Esophagus squamous epithelium (tissue), 5 donors: Measurements from ENCODE around the gene PIK3R5. TPM values are rescaled to one million over a fixed set of nuclear protein-coding genes. Genes with fewer than 3 reads are reported as not detected.

Experiments used
- DNase-seq: peaks from one replicate; lab custom pipeline; 2025; lab: John Stamatoyannopoulos, UW
- H3K27ac ChIP-seq, 4 donors: fragments of 200-600 bp; sonication (generic); one replicate each; pipeline ENCODE4 v1.5.1; 2016 to 2019; ENCODE audit warnings: mild to moderate bottlenecking in 1 of 4
- H3K27me3 ChIP-seq, 4 donors: fragments of 200-600 bp; sonication (generic); 1 replicate in 3 of 4; 2 replicates in 1 of 4; pipeline versions ENCODE4 v1.5.1 to v1.6.0; 2017 to 2021; ENCODE audit warnings: antibody characterized with exemption in 1 of 4
- H3K36me3 ChIP-seq, 3 donors: fragments of 200-600 bp; sonication (generic); one replicate each; pipeline ENCODE4 v1.5.1; 2016 to 2019
- H3K4me1 ChIP-seq, 3 donors: fragments of 200-600 bp; sonication (generic); one replicate each; pipeline ENCODE4 v1.5.1; 2017 to 2019
- H3K4me3 ChIP-seq, 4 donors: fragments of 200-600 bp; sonication (generic); 1 replicate in 3 of 4; 2 replicates in 1 of 4; pipeline ENCODE4 v1.5.1; 2016 to 2019; ENCODE audit warnings: mild to moderate bottlenecking in 2 of 4, moderate library complexity in 1 of 4
- H3K9me3 ChIP-seq, 3 donors: fragments of 200-600 bp; sonication (generic); one replicate each; pipeline ENCODE4 v1.5.1; 2016 to 2019
- POLR2A ChIP-seq, 4 donors: fragments of 450-650 bp; IDR thresholded peaks; one replicate each; pipeline ENCODE4 v1.6.1; 2017; ENCODE audit warnings: antibody characterized with exemption in 4 of 4, mild to moderate bottlenecking in 4 of 4, moderate library complexity in 3 of 4
- WGBS, 2 donors: methylation state at CpG; one replicate each; pipeline ENCODE4 v1.1.5; 2018; 5-methylcytosine and 5-hydroxymethylcytosine counted together
- intact Hi-C: fragments of 100-400 bp; cut with DNase I; formaldehyde crosslinking; loops from one replicate; pipeline ENCODE4 v1.15.0; 2022
- total RNA-seq, 4 donors: library from RNA; depleted of rRNA; stranded (reverse); fragments of >200 nt; gene quantifications; one replicate each; pipeline ENCODE4 v1.1.0, GENCODE V29; 2016
- TF ChIP-seq, protein P1 (sequence below), 6 experiments: fragments of 450-650 bp in 4 of 6; fragments of 200-600 bp in 2 of 6; sonication (generic) in 2 of 6; IDR thresholded peaks; one replicate each; pipeline ENCODE4 v1.5.1; 2016 to 2019; ENCODE audit warnings: antibody characterized with exemption in 6 of 6, mild to moderate bottlenecking in 4 of 6, moderate library complexity in 4 of 6
- donor health status: DM: yes; HTN: yes; CAD: no.

Gene PIK3R5
- total RNA-seq, 4 donors from 2014 or later, result 1.8 to 8.8 (median 3.1) TPM

DNA sequence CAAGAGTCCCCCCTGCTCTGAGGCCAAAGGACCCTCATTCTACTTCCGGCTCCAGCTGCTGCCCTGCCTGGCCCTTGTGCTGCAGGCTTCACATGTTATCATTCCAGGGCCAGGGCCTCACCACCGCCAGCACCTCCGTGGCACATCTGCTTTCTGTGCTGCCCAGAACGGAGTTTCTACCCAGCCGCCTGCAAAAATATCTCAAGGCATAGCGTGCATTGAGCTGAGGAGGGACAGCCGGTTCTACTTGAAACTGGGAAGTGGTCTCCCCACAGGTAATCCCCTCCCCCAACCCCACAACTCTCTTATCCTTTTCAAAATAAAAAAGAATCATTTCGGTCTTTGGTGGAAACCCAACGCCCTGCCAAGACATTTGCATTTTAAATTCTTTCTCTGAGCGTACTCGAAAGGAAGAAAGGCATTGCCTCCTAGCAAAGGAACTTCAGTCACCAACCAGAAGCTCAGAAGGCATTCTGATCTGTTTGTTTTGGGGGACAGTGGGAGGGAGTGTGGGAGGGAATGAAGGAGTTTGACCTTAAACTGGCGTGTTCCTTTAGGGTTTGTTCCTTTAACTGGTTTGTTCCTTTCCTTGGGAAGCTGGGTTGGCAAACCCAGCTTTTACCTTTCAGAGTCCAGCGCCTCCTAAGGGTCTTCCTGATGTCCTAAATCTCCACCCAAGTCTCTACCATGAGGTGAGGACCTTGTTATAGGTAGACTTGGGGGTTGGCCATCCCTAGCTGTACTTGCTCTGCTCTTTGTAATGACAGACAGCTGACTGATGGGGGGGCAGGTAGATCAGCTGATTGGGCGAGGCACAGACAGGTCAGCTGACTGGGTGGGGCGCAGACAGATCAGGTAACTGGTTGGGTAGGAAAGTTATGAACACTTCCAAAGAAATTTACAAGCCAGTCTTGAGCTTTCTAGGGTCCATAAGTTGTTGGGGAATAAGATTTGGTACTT, 64.6 kb downstream of the PIK3R5 start:
- WGBS, 2 donors, result 50 to 61% methylated on average over 12 to 15 of the region's 15 CpGs
- H3K4me3 ChIP-seq, result no peak overlapping the region
- no peaks in the 10 kb centered on the region for H3K4me1 ChIP-seq
- no peak overlapping the region for H3K27ac ChIP-seq
- intact Hi-C loops, result no loop called here
- no peak for DNase-seq
- H3K27me3 ChIP-seq, result peaks cover 0 to 22% (median 0%) of the 10 kb centered on the region in 4 donors
- no peaks in the 10 kb centered on the region for H3K9me3 ChIP-seq
- H3K36me3 ChIP-seq, result no peaks in the 10 kb centered on the region
- TF ChIP-seq, protein P1, sequence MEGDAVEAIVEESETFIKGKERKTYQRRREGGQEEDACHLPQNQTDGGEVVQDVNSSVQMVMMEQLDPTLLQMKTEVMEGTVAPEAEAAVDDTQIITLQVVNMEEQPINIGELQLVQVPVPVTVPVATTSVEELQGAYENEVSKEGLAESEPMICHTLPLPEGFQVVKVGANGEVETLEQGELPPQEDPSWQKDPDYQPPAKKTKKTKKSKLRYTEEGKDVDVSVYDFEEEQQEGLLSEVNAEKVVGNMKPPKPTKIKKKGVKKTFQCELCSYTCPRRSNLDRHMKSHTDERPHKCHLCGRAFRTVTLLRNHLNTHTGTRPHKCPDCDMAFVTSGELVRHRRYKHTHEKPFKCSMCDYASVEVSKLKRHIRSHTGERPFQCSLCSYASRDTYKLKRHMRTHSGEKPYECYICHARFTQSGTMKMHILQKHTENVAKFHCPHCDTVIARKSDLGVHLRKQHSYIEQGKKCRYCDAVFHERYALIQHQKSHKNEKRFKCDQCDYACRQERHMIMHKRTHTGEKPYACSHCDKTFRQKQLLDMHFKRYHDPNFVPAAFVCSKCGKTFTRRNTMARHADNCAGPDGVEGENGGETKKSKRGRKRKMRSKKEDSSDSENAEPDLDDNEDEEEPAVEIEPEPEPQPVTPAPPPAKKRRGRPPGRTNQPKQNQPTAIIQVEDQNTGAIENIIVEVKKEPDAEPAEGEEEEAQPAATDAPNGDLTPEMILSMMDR (IDR thresholded peaks at IDR 0.05), result no peak
- no peak for TF ChIP-seq POLR2A (IDR thresholded peaks at IDR 0.05)

DNA sequence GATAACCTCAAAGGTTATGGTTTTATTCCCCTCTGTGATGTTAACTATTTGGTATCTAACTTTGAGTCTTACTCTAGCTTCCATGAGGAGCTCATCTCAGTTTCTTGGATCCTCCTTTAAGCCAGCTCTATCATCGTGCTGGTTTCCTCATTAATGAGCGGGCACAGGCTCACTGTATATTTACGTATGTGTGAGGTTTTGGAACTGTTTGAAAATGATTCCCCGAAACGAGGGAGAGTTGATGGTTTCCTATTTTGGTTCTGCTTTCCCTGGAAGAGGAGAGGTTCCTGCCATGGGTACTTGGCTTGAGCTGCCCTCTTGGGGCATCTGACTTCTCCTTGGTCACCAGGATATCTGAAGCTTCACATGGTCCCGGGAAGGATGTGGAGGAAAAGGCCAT, 65.3 kb downstream of the PIK3R5 start:
- intact Hi-C loops, result no loop called here
- no peaks in the 10 kb centered on the region for H3K36me3 ChIP-seq
- TF ChIP-seq, protein P1 (IDR thresholded peaks at IDR 0.05), result no peak
- no peak for TF ChIP-seq POLR2A (IDR thresholded peaks at IDR 0.05)
- H3K4me1 ChIP-seq, result peaks cover 0 to 1% (median 0%) of the 10 kb centered on the region in 3 donors
- no peak for DNase-seq
- H3K27me3 ChIP-seq, result peaks cover 0 to 23% (median 0%) of the 10 kb centered on the region in 4 donors
- H3K4me3 ChIP-seq, result no peak overlapping the region
- no peaks in the 10 kb centered on the region for H3K9me3 ChIP-seq
- 56 to 63% methylated on average over 5 to 6 of the region's 6 CpGs for WGBS, 2 donors
- H3K27ac ChIP-seq, result no peak overlapping the region

DNA sequence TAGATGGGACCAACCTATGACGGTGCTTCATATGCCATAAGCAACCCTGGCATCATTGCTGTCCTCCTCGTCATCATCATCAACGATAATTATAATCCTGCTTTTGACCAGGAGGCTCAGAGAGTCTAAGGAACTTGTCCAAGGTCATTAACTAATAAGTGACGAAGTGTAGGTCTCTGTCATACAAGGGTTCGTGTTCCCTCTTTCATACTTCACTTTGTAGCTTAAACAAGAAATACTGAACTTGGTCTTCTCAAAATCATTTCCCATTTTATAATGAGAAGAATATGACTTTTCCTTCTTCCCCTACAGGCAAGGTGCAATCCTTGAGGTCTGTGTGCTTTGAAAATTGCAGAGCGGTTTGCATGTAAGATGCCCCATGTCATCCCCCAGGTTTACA, 66.9 kb downstream of the PIK3R5 start:
- Histone ChIP-seq H3K4me3 (no peak overlapping the region), H3K9me3 (no peaks in the 10 kb centered on the region), H3K27me3 (peaks cover 0 to 24% (median 0%) of the 10 kb centered on the region in 4 donors), H3K27ac (no peak overlapping the region), H3K36me3 (no peaks in the 10 kb centered on the region), H3K4me1 (peaks cover 0 to 8% (median 0%) of the 10 kb centered on the region in 3 donors)
- TF ChIP-seq, protein P1 (IDR thresholded peaks at IDR 0.05), result no peak
- intact Hi-C loops, result no loop called here
- WGBS, 2 donors, result 70 to 87% methylated on average over 6 of the region's 6 CpGs
- no peak for DNase-seq

DNA sequence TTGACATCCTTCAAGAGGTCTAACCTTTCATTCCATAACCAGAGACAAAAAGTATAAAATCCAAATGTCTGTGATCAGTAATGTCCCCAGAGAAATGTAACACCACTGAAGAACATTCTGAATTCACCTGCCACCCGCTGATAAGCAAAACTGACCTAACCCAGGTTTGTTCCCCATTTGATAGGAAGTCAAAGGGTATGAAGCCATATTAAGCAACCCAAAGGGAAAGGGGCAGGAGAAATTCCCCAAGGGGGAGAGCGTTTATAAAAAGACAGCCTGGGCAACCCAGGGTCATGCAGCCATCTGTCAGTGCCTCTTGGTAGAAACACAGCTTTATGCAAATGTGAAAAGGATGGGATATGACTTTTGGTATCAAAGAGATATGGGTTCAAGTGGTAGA, 67.4 kb downstream of the PIK3R5 start:
- no peak overlapping the region for H3K27ac ChIP-seq
- no peaks in the 10 kb centered on the region for H3K36me3 ChIP-seq
- H3K9me3 ChIP-seq, result no peaks in the 10 kb centered on the region
- no peak overlapping the region for H3K4me3 ChIP-seq
- H3K4me1 ChIP-seq, result peaks cover 0 to 8% (median 0%) of the 10 kb centered on the region in 3 donors
- intact Hi-C loops, result no loop called here
- WGBS, 2 donors, result 66 to 71% methylated on average over 2 of the region's 2 CpGs
- DNase-seq, result no peak
- H3K27me3 ChIP-seq, result peaks cover 0 to 24% (median 0%) of the 10 kb centered on the region in 4 donors
- TF ChIP-seq POLR2A (IDR thresholded peaks at IDR 0.05), result no peak
- TF ChIP-seq, protein P1 (IDR thresholded peaks at IDR 0.05), result no peak
